ENCODE data around the gene NINL. TPM values are rescaled to one million over a fixed set of nuclear protein-coding genes. Genes with fewer than 3 reads are reported as not detected.

NINL gene
- total RNA-seq, 1 experiment from 2014 or later = 7.2 TPM

DNA sequence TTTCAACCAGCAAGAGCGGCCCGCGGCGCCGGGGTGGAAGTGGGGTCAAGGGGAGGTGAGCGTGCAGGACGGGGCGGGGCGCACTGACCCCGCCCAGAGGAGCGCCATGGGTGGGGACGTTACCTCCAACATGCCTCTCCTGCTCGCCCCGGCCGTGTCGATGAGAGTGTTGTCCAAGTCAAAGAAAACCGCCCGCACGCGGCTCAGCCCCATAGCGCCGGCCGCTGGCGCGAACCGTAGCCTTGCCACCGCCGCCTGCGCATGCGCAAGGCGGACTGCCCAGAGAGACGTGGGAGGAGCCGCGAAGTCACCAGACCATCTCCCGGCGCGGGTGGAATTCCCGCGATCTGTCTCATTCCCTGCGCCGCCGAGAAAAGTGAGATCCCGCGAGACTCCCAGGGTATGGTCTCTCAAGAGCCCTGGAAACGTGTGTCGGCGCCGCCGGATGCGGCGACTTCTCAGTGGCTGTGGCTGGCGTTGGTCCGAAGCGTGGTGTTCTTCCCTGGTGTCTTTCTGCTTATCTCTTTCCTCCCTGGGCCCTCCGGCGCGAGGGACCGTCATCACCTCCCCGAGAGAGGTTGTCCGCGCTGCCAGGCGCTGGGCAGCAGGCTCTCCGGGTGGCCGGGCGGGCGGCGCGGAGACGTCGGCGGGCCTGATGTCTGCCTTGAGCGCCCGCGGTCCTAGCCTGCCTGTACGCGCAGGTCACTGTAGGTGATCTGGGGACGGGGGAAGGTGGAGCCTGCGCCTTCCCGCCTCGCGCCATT is 38.6 kb upstream of the NINL start, which contains the start of gene NANP:
Gene NANP (minus strand): TSS at position 279 of the 764 bp plus-strand sequence. CDS start 66 bp downstream, at position 213.
- Histone ChIP-seq H3K9ac (ENCODE audit: low read length) (peak within 1 kb of the TSS; percentile 96), H3K27ac (ENCODE audit: low read depth, low read length) (peak within 1 kb of the TSS; percentile 98), H3K79me2 (ENCODE audit: insufficient read depth, low read length) (peaks cover 60% of the 10 kb centered on the region), H3K9me3 (ENCODE audit: control insufficient read depth in 1 of 2, insufficient read depth in 1 of 2, low read depth in 1 of 2, low read length in 2 of 2) (no peaks in the 10 kb centered on the region), H3K4me3 (replicated peaks in 1 of 2; ENCODE audit: low read depth in 1 of 2, low read length in 2 of 2) (peak within 1 kb of the TSS; percentile 71 to 88), H4K20me1 (ENCODE audit: insufficient read depth) (no peaks in the 10 kb centered on the region), H3K4me1 (ENCODE audit: control insufficient read depth in 1 of 2, insufficient read depth in 2 of 2, low read length in 2 of 2) (peaks cover 9 to 23% of the 10 kb centered on the region in 2 experiments; a peak in 3 of 4 replicates), H3K4me2 (ENCODE audit: low read length) (peak within 1 kb of the TSS; percentile 89), H3K36me3 (ENCODE audit: control insufficient read depth in 1 of 2, insufficient read depth in 2 of 2, low read length in 2 of 2) (0 out of 4 replicates have a peak, but pooled peaks cover 0 to 6% of the 10 kb centered on the region in 2 experiments), H2AFZ (ENCODE audit: low read depth, low read length, poor library complexity, severe bottlenecking) (no peak within 1 kb of the TSS), H3K9me2 (ENCODE audit: insufficient read depth) (no peaks in the 10 kb centered on the region), H3K27me3 (ENCODE audit: insufficient read depth, low read length) (no peaks in the 10 kb centered on the region)
- no peak for TF ChIP-seq YY1 (IDR thresholded peaks at IDR 0.05; ENCODE audit: extremely low read depth, insufficient replicate concordance, low read depth, low read length)
- peak; percentile 31; the same call in 1 of the 2 replicates for TF ChIP-seq SRF (IDR thresholded peaks at IDR 0.05; ENCODE audit: low read depth)
- TF ChIP-seq EGR1 (IDR thresholded peaks at IDR 0.05; ENCODE audit: low read depth) = peak; percentile 81
- peak; percentile 96 for TF ChIP-seq POLR2A (IDR thresholded peaks at IDR 0.05; ENCODE audit: borderline replicate concordance, extremely low read depth, insufficient read depth, insufficient read length)
- TF ChIP-seq, protein P1, sequence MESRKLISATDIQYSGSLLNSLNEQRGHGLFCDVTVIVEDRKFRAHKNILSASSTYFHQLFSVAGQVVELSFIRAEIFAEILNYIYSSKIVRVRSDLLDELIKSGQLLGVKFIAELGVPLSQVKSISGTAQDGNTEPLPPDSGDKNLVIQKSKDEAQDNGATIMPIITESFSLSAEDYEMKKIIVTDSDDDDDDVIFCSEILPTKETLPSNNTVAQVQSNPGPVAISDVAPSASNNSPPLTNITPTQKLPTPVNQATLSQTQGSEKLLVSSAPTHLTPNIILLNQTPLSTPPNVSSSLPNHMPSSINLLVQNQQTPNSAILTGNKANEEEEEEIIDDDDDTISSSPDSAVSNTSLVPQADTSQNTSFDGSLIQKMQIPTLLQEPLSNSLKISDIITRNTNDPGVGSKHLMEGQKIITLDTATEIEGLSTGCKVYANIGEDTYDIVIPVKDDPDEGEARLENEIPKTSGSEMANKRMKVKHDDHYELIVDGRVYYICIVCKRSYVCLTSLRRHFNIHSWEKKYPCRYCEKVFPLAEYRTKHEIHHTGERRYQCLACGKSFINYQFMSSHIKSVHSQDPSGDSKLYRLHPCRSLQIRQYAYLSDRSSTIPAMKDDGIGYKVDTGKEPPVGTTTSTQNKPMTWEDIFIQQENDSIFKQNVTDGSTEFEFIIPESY (IDR thresholded peaks at IDR 0.05; ENCODE audit: extremely low read depth, insufficient replicate concordance, low read length) = peak; percentile 98
- peak; percentile 89 for TF ChIP-seq SIN3A (IDR thresholded peaks at IDR 0.05; ENCODE audit: low read depth)
- peak; percentile 96 for TF ChIP-seq ZFX (IDR thresholded peaks at IDR 0.05)
- TF ChIP-seq SP1 (IDR thresholded peaks at IDR 0.05; ENCODE audit: low read depth) = peak; percentile 45; the same call in 1 of the 2 replicates
- TF ChIP-seq CBX3 (IDR thresholded peaks at IDR 0.05; ENCODE audit: low read depth) = peak; percentile 79; the same call in 1 of the 2 replicates
- TF ChIP-seq, protein P2, sequence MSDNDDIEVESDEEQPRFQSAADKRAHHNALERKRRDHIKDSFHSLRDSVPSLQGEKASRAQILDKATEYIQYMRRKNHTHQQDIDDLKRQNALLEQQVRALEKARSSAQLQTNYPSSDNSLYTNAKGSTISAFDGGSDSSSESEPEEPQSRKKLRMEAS (IDR thresholded peaks at IDR 0.05) = peak; percentile 88
- TF ChIP-seq TCF7L2 (IDR thresholded peaks at IDR 0.05; ENCODE audit: borderline replicate concordance, extremely low read depth, insufficient read depth, insufficient read length) = peak; percentile 70
- TF ChIP-seq POLR2AphosphoS5 (IDR thresholded peaks at IDR 0.05; ENCODE audit: low read depth, low read length) = peak; percentile 94
- TF ChIP-seq ELF1 (IDR thresholded peaks at IDR 0.05; ENCODE audit: borderline replicate concordance, low read depth) = no peak
- no peak for TF ChIP-seq CEBPB (IDR thresholded peaks at IDR 0.05; ENCODE audit: low read depth)
- peak; percentile 96 for DNase-seq (ENCODE audit: low read depth, low spot score)
- no TSS peak for BruUV-seq (replicated peaks)
- ATAC-seq = peak; percentile 92
- intact Hi-C loops (cut with micrococcal nuclease) = loop anchor here (1.0 to 2.0 kb wide), 2 partner anchors 21 to 72 kb away; partner anchors contain the start of gene ZNF337
- ChIA-PET RAD21 (ENCODE audit: low non-redundant PET in 1 of 2, low total read pairs in 2 of 2, uncharacterized antibody in 2 of 2, unreplicated experiment in 2 of 2) (no interaction called here), POLR2A (no interaction called here), CTCF (no interaction called here)
